Ovary (tissue), 9 donors: ENCODE data around the gene SLC41A1. TPM values are rescaled to one million over a fixed set of nuclear protein-coding genes. Genes with fewer than 3 reads are reported as not detected.

Experiments
- DNase-seq, 5 donors: peaks; one replicate each; pipeline ENCODE4 v3.0.0-alpha.2; 2019 to 2020
- H3K27ac ChIP-seq, 2 donors: fragments of 200-600 bp; one replicate each; pipeline versions ENCODE4 v1.5.1 to v1.8.0; 2019 to 2022
- H3K27me3 ChIP-seq: fragments of 200-600 bp; one replicate; pipeline ENCODE4 v1.8.0; 2022
- H3K36me3 ChIP-seq: fragments of 200-600 bp; sonication (generic); one replicate; pipeline ENCODE4 v1.5.1; 2019
- H3K4me1 ChIP-seq: one replicate; pipeline ENCODE4 v1.8.1; 2013; ENCODE audit warnings: mild to moderate bottlenecking, moderate library complexity; ENCODE audit not compliant: insufficient read depth
- H3K4me3 ChIP-seq: fragments of 200-600 bp; sonication (generic); one replicate; pipeline ENCODE4 v1.5.1; 2017
- H3K9me3 ChIP-seq, 2 donors: fragments of 200-600 bp in 1 of 2; sonication (generic) in 1 of 2; one replicate each; pipeline versions ENCODE4 v1.5.1 to v1.8.1; 2013 to 2019; ENCODE audit warnings: mild to moderate bottlenecking in 1 of 2, moderate library complexity in 1 of 2
- EP300 ChIP-seq: sonication (generic); formaldehyde crosslinking; IDR thresholded peaks from one replicate; pipeline ENCODE4 v1.6.1; 2017; ENCODE audit warnings: antibody characterized with exemption
- POLR2A ChIP-seq: fragments of 450-650 bp; IDR thresholded peaks from one replicate; pipeline ENCODE4 v1.6.1; 2017; ENCODE audit warnings: antibody characterized with exemption, mild to moderate bottlenecking, moderate library complexity
- WGBS, 3 donors: extraction: QIAGEN DNeasy Blood & Tissue Kit in 1 of 3; methylation state at CpG; one replicate each; pipeline versions ENCODE4 v1.1.5 to v1.1.7; 2013 to 2017; 5-methylcytosine and 5-hydroxymethylcytosine counted together
- intact Hi-C, 4 donors: fragments of 100-400 bp; cut with DNase I; formaldehyde crosslinking; loops; one replicate each; pipeline versions ENCODE4 v1.11.0 to v1.15.1; 2022 to 2023
- polyA plus RNA-seq, 2 donors: library from polyadenylated mRNA; stranded (reverse); fragments of 200-250 nt in 1 of 2; fragments of 350-450 nt in 1 of 2; fragmentation: Illumina TruSeq in 1 of 2; extraction: RNeasy Lipid Tissue Mini Kit (QIAGEN cat#74804) in 1 of 2; gene quantifications; one replicate each; pipeline ENCODE4 v1.2.3, GENCODE V29; 2013 to 2014
- total RNA-seq, 7 donors: library from RNA; depleted of rRNA in 2 of 7; stranded (reverse); fragments of >200 nt in 2 of 7; fragmentation: NEBNext Ultra II Directional in 3 of 7; extraction: Animal tissue kit (Norgen Biotek cat#: 25700) in 3 of 7; gene quantifications; one replicate each; pipeline versions ENCODE4 v1.1.0 to v1.2.4, GENCODE V29; 2016 to 2023
- TF ChIP-seq, protein P1 (sequence below), 3 donors: fragments of 450-650 bp in 2 of 3; fragments of 200-600 bp in 1 of 3; IDR thresholded peaks; one replicate each; pipeline versions ENCODE4 v1.5.1 to v1.8.0; 2016 to 2022; ENCODE audit warnings: antibody characterized with exemption in 3 of 3, mild to moderate bottlenecking in 1 of 3
- donor health status: DM: no; HTN: no; CAD: no; lungs with moderate emphysema.
- donor health status: DM: no; HTN: no; CAD: no.
- donor health status: Bipolar disorder and iron deficiency.
- donor health status: DM: yes; HTN: yes; CAD: no.
- donor health status: DM: no; HTN: no; CAD: no.
- donor health status: DM: yes; HTN: yes; CAD: no.

The SLC41A1 gene
- total and polyA plus RNA-seq, 9 donors: 12.5 to 75.9 (median 33.5) TPM

DNA sequence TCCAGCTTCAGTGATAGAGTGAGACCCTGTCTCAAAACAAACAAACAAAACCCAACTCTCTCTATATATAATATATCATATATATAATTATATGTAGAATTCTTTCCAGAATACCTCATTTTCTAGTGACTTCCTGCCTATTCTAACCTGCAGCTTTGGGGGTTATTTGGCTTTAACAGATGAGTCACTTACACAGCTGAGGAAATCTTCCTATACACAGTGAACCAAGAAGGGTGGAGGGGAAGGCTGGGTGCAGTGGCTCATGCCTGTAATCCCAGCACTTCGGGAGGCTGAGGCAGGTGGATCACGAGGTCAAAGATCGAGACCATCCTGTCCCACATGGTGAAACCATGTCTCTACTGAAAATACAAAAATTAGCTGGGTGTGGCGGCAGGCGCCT is 47.0 kb downstream of the SLC41A1 start:
- Histone ChIP-seq H3K27me3 (no peaks in the 10 kb centered on the region), H3K36me3 (no peaks in the 10 kb centered on the region), H3K27ac (no peak overlapping the region), H3K4me3 (no peak overlapping the region), H3K9me3 (no peaks in the 10 kb centered on the region), H3K4me1 (peaks cover 6% of the 10 kb centered on the region)
- TF ChIP-seq POLR2A (no peak), EP300 (no peak)
- TF ChIP-seq, protein P1, sequence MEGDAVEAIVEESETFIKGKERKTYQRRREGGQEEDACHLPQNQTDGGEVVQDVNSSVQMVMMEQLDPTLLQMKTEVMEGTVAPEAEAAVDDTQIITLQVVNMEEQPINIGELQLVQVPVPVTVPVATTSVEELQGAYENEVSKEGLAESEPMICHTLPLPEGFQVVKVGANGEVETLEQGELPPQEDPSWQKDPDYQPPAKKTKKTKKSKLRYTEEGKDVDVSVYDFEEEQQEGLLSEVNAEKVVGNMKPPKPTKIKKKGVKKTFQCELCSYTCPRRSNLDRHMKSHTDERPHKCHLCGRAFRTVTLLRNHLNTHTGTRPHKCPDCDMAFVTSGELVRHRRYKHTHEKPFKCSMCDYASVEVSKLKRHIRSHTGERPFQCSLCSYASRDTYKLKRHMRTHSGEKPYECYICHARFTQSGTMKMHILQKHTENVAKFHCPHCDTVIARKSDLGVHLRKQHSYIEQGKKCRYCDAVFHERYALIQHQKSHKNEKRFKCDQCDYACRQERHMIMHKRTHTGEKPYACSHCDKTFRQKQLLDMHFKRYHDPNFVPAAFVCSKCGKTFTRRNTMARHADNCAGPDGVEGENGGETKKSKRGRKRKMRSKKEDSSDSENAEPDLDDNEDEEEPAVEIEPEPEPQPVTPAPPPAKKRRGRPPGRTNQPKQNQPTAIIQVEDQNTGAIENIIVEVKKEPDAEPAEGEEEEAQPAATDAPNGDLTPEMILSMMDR (IDR thresholded peaks at IDR 0.05): no peak
- no peak for DNase-seq
- intact Hi-C loops: no loop called here
- 64 to 72% (median 65%) methylated on average over 5 of the region's 5 CpGs for WGBS, 3 donors

DNA sequence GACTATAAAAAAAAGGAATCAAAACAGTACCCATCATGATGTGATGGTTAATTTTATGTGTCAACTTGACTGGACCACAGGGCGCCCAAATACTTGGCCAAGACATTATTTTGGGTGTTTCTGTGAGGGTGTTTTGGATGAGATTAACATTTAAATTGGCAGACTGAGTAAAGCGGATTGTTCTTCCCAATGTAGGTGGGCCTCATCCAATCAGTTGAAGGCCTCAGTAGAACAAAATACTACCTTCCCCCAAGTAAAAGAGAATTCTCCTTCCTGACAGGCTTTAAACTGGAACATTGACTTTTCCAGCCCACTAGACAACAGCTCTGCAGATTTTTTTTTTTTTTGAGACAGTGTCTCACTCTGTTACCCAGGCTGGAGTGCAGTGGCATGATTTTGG is 48.4 kb downstream of the SLC41A1 start:
- Histone ChIP-seq H3K4me3 (no peak overlapping the region), H3K36me3 (no peaks in the 10 kb centered on the region), H3K4me1 (peaks cover 3% of the 10 kb centered on the region), H3K27ac (no peak overlapping the region), H3K9me3 (no peaks in the 10 kb centered on the region), H3K27me3 (no peaks in the 10 kb centered on the region)
- intact Hi-C loops: no loop called here
- 92 to 95% (median 93%) methylated on average over 2 of the region's 2 CpGs for WGBS, 3 donors
- no peak for TF ChIP-seq POLR2A
- TF ChIP-seq, protein P1 (IDR thresholded peaks at IDR 0.05): no peak
- TF ChIP-seq EP300: no peak
- no peak for DNase-seq

- Histone ChIP-seq H3K27me3 (no peaks in the 10 kb centered on the region), H3K9me3 (no peaks in the 10 kb centered on the region), H3K4me1 (no peaks in the 10 kb centered on the region), H3K36me3 (no peaks in the 10 kb centered on the region), H3K4me3 (no peak overlapping the region), H3K27ac (no peak overlapping the region)
- intact Hi-C loops: no loop called here
- TF ChIP-seq POLR2A (no peak), EP300 (no peak)
- TF ChIP-seq, protein P1 (IDR thresholded peaks at IDR 0.05): no peak
- no peak for DNase-seq
These were observed 49.0 kb downstream of the SLC41A1 start for GRCh38 chr1:205763980-205764379.

- TF ChIP-seq POLR2A (no peak), EP300 (no peak)
- TF ChIP-seq, protein P1 (IDR thresholded peaks at IDR 0.05): no peak
- intact Hi-C loops: no loop called here
- H3K4me3 ChIP-seq: no peak overlapping the region
- H3K27ac ChIP-seq: no peak overlapping the region
- no peaks in the 10 kb centered on the region for H3K27me3 ChIP-seq
- no peaks in the 10 kb centered on the region for H3K4me1 ChIP-seq
- no peaks in the 10 kb centered on the region for H3K36me3 ChIP-seq
- H3K9me3 ChIP-seq: no peaks in the 10 kb centered on the region
- 63 to 75% (median 72%) methylated on average over 3 of the region's 3 CpGs for WGBS, 3 donors
- DNase-seq: no peak
These were observed 52.4 kb downstream of the SLC41A1 start for GRCh38 chr1:205760606-205761005.

DNA sequence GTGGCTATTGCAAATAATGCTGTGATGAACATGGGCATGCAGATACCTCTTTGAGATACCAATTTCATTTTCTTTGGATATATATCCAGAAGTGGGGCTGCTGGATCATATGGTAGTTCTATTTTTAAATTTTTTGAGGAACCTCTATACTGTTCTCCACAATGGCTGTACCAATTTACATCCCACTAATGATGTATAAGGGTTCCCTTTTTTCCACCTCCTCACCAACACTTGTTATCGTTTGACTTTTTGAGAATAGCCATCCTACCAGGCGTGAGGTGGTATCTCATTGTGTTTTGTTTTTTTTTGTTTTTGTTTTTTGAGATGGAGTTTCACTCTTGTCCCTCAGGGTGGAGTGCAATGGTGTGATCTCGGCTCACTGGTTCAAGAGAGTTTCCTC is 56.4 kb downstream of the SLC41A1 start:
- intact Hi-C loops: no loop called here
- 94 to 97% (median 96%) methylated on average over 3 of the region's 3 CpGs for WGBS, 3 donors
- DNase-seq: no peak
- Histone ChIP-seq H3K9me3 (no peaks in the 10 kb centered on the region), H3K27me3 (no peaks in the 10 kb centered on the region), H3K4me3 (no peak overlapping the region), H3K4me1 (peaks cover 1% of the 10 kb centered on the region), H3K27ac (no peak overlapping the region), H3K36me3 (no peaks in the 10 kb centered on the region)
- TF ChIP-seq POLR2A (no peak), EP300 (no peak)
- TF ChIP-seq, protein P1 (IDR thresholded peaks at IDR 0.05): no peak
